Measurements from ENCODE around the gene TBC1D24.
A peak's percentile ranks its signal among the peaks of the same experiment; 100 is the strongest.

The TBC1D24 gene

DNA sequence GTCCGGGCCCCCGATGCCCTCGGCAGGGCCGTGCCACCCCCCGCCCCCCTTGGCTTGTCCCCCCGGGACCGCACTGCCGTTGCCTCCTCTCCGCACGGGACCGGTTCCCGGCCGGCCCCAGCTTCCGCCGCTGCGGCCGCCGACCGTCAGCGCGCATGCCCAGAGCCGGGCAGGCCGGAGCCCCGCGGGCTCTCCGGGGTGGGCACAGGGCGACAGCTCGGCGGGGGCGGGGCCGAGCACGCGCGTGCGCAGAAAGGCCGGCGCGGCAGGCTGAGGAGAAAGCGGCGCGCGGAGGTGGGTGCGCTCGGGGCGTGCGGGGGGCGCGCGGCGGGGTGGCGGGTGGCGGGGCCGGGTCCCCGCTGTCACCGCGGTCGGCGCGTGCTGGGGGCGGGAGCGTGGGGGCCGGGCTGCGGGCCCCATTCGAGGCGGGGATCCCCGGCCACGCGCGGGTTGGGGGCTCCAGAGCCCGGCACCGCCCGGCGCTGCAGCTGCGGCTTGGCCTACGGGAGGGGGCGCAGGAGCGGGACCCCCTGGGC is at the start of gene TBC1D24:
Gene TBC1D24 (plus strand): TSS at position 251 of the 536 bp plus-strand sequence. CDS start 21,022 bp downstream, outside the sequence.
- peak within 1 kb of the TSS; percentile 72 for H3K4me3 ChIP-seq (ENCODE audit: low read depth, low read length)
- TF ChIP-seq POLR2A (IDR thresholded peaks at IDR 0.05; ENCODE audit: extremely low read depth, insufficient read length) (peak; percentile 78), MYC (IDR thresholded peaks at IDR 0.05; ENCODE audit: low read depth, low read length) (peak; percentile 47), CTCF (IDR thresholded peaks at IDR 0.05; ENCODE audit: low read depth, low read length) (no peak)
- TF ChIP-seq, protein P1, sequence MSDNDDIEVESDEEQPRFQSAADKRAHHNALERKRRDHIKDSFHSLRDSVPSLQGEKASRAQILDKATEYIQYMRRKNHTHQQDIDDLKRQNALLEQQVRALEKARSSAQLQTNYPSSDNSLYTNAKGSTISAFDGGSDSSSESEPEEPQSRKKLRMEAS (IDR thresholded peaks at IDR 0.05; ENCODE audit: low read depth, low read length): no peak; the same call in 1 of the 2 replicates
- DNase-seq (ENCODE audit: low read depth): peak; percentile 88

DNA sequence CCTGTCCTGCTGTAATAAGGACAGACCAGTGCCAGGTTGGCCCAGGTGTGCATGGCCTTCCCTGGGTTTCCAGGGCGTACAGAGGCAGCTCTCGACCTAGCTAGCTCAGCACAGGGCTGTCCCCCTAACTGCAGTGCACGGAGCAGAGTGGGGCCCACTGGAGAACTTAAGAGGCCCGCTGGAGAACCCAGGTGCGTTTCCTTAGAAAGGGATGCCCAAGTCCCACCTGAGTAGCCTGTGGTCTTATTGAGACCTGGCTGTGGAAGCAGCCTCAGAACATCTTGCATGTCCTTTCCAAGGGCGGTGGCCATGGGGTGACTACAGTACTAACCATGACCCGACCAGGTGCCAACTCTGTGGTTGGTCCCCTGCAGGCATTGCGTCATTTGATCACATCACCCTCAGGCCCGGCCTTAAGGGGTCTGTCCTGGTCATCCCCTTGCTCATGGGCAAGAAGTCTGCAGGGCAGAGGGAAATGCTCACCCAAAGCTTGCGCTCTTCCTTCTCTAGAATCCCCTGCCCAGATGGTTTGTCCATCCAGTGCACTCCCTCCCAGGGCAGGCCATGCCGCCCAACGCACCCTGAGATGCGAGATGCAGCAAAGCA is 49.0 kb upstream of the TBC1D24 start:
- DNase-seq (ENCODE audit: low read depth): no peak
- TF ChIP-seq MYC (IDR thresholded peaks at IDR 0.05; ENCODE audit: low read depth, low read length) (no peak), CTCF (IDR thresholded peaks at IDR 0.05; ENCODE audit: low read depth, low read length) (no peak), POLR2A (IDR thresholded peaks at IDR 0.05; ENCODE audit: extremely low read depth, insufficient read length) (no peak)
- TF ChIP-seq, protein P1 (IDR thresholded peaks at IDR 0.05; ENCODE audit: low read depth, low read length): no peak
- no peak overlapping the region for H3K4me3 ChIP-seq (ENCODE audit: low read depth, low read length)

DNA sequence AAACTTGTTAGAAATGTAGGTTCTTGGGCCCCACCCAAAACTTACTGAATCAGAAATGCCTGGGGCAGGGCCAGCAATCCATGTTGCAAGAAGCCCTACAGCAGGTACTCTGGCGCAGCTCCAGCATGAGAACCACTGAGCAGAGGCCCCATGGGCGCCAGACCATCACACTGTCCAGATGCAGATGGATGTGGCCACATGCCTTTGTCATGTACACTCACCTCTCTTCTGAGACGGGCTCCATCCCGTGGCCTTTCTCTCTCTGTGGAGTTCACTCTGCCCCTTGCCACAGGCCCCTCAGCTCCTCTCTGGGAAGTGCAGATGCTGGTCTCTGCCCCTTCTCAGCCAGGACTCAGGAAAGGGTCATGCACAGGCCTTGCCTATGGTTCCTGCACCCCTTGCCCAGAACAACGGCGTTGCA is 48.0 kb upstream of the TBC1D24 start:
- no peak overlapping the region for H3K4me3 ChIP-seq (ENCODE audit: low read depth, low read length)
- no peak for TF ChIP-seq POLR2A (IDR thresholded peaks at IDR 0.05; ENCODE audit: extremely low read depth, insufficient read length)
- DNase-seq (ENCODE audit: low read depth): no peak

- TF ChIP-seq MYC (IDR thresholded peaks at IDR 0.05; ENCODE audit: low read depth, low read length): no peak
- no peak for TF ChIP-seq CTCF (IDR thresholded peaks at IDR 0.05; ENCODE audit: low read depth, low read length)
- no peak for TF ChIP-seq POLR2A (IDR thresholded peaks at IDR 0.05; ENCODE audit: extremely low read depth, insufficient read length)
- TF ChIP-seq, protein P1 (IDR thresholded peaks at IDR 0.05; ENCODE audit: low read depth, low read length): no peak
- DNase-seq (ENCODE audit: low read depth): no peak
- H3K4me3 ChIP-seq (ENCODE audit: low read depth, low read length): no peak overlapping the region
Observed at GRCh38 chr16:2427526-2427925, 47.4 kb upstream of the TBC1D24 start.

GRCh38 chr16:2428051-2428783 is 46.7 kb upstream of the TBC1D24 start:
- peak; percentile 47 for DNase-seq (ENCODE audit: low read depth)
- no peak for TF ChIP-seq CTCF (IDR thresholded peaks at IDR 0.05; ENCODE audit: low read depth, low read length)
- TF ChIP-seq POLR2A (IDR thresholded peaks at IDR 0.05; ENCODE audit: extremely low read depth, insufficient read length): no peak
- TF ChIP-seq, protein P1 (IDR thresholded peaks at IDR 0.05; ENCODE audit: low read depth, low read length): no peak
- H3K4me3 ChIP-seq (ENCODE audit: low read depth, low read length): peak overlapping the region; percentile 54

GRCh38 chr16:2428784-2429033 is 46.2 kb upstream of the TBC1D24 start:
- no peak for TF ChIP-seq CTCF (IDR thresholded peaks at IDR 0.05; ENCODE audit: low read depth, low read length)
- no peak for TF ChIP-seq MYC (IDR thresholded peaks at IDR 0.05; ENCODE audit: low read depth, low read length)

More at GRCh38 chr16:2428784-2429033, 46.2 kb upstream of the TBC1D24 start:
- peak overlapping the region; percentile 54 for H3K4me3 ChIP-seq (ENCODE audit: low read depth, low read length)
- no peak for DNase-seq (ENCODE audit: low read depth)
